Jurkat, Clone E6-1 (cell line): ENCODE measurements around the gene HMGA1.
"Not testable (repeated sequence)": the region's sequence is repeated elsewhere in the genome, so short reads cannot be mapped to it uniquely, and the experiment has no call there.

Source experiments
- DNase-seq: peaks from one replicate; pipeline ENCODE4 v3.0.0-alpha.2; 2011; ENCODE audit warnings: low read depth, low spot score
- H3K4me3 ChIP-seq: 2 replicates; pipeline ENCODE4 v1.5.1; 2011; ENCODE audit warnings: mild to moderate bottlenecking, low read length, control low read depth, moderate library complexity

HMGA1 gene

GRCh38 chr6:34248727-34249468 is 12.2 kb downstream of the HMGA1 start, which contains the start of gene SMIM29:
Gene SMIM29 (minus strand): TSS chr6:34249006. CDS start chr6:34247791, 1,215 bp downstream.
- DNase-seq = peak; percentile 91
- H3K4me3 ChIP-seq = peak within 1 kb of the TSS; percentile 79

DNA sequence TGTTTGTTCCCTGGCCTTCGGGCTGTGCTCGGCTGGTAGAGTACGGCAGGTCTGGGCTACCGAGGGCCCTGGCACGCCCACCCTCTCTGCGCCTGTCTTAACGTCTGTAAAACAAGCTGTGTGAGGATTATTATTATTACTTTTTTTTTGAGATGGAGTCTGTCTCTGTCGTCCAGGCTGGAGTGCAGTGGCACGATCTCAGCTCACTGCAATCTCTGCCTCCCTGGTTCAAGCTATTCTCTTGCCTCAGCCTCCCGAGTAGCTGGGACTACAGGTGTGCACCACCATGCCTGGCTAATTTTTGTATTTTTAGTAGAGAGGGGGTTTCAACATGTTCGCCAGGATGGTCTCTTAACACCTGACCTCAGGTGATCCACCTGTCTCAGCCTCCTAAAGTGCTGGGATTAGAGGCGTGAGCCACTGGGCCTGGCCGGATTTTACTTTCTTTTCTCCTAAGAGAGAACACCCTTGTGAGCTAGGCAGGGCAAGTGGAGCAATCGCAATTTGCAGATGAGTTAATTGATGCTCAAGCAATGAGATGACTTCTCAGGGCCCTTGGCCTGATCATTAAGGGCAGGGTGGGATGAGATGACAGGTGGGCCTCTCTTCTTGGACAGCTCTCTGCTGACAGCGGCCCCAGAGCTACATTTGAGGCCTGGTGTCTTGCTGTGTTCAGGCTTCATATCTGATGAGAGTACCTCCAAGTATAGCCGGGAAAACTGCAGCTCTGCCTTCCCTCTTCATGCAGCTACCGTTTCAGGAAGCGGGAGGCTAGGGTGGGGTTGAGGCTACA is 13.0 kb downstream of the HMGA1 start:
- no peak for DNase-seq
- H3K4me3 ChIP-seq = peak overlapping the region; percentile 68

DNA sequence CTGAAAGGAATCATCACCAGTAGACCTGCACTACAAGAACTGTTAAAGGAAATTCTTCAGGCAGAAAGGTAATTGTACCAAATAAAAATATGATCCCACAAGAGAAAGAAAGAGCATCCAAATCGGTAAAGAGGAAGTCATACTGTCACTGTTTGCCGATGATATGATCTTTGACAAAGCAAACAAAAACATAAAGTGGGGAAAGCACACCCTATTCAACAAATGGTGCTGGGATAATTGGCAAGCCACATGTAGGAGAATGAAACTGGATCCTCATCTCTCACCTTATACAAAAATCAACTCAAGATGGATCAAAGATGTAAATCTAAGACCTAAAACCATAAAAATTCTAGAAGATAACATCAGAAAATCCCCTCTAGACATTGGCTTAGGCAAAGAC is 15.7 kb downstream of the HMGA1 start:
- not testable (repeated sequence) for H3K4me3 ChIP-seq, DNase-seq

- no peak overlapping the region for H3K4me3 ChIP-seq
- DNase-seq = no peak
These were observed 22.9 kb downstream of the HMGA1 start for GRCh38 chr6:34259529-34260069.

DNA sequence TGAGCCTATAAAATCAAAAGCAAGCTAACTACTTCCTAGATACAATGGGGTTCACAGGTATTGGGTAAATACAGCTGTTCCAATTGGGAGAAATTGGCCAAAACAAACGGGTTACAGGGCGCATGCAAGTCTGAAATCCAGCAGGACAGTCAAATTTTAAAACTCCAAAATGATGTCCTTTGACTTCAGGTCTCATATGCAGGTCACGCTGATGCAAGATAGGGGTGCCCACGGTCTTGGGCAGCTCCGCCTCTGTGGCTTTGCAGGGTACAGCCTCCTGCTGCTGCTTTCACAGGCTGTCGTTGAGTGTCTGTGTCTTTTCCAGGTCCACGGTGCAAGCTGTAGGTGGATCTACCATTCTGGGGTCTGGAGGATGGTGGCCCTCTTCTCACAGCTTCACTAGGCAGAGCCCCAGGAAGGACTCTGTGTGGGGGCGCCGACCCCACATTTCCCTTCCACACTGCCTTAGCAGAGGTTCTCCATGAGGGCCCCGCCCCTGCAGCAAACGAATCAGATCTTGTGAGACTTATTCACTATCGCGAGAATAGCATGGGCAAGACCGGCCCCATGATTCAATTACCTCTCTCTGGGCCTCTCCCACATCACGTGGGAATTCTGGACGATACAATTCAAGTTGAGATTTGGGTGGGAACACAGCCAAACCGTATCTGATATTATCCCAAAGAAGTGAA is 24.0 kb downstream of the HMGA1 start:
- DNase-seq = no peak
- no peak overlapping the region for H3K4me3 ChIP-seq

DNA sequence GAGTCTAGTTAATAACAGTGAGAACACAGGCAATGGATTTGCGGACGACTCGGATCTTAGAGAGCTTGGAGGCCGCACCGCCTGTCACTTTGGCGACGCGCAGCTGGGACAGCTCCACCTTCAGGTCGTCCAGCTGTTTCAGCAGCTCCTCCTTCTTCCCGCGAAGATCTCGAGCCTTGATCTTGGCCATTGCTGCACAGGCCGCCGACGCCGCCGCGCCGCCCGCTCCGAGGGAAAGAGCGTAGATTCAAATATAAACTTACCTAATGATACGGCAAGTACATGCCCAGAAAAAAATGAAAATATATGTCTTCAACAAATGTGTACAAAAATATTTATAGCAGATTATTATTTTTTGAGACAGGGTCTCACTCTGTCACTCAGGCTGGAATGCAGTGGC is 26.8 kb downstream of the HMGA1 start:
- H3K4me3 ChIP-seq, DNase-seq: not testable (repeated sequence)

GRCh38 chr6:34267746-34268145 is 31.1 kb downstream of the HMGA1 start:
- H3K4me3 ChIP-seq = no peak overlapping the region
- DNase-seq = no peak

DNA sequence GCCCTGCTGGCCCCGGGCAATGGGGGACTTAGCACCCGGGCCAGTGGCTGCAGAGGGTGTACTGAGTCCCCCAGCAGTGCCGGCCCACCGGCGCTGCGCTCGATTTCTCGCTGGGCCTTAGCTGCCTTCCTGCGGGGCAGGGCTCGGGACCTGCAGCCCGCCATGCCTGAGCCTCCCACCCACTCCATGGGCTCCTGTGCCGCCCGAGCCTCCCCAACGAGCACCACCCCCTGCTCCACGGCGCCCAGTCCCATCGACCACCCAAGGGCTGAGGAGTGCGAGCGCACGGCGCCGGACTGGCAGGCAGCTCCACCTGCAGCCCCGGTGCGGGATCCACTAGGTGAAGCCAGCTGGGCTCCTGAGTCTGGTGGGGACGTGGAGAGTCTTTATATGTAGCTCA is 32.5 kb downstream of the HMGA1 start:
- not testable (repeated sequence) for H3K4me3 ChIP-seq, DNase-seq

DNA sequence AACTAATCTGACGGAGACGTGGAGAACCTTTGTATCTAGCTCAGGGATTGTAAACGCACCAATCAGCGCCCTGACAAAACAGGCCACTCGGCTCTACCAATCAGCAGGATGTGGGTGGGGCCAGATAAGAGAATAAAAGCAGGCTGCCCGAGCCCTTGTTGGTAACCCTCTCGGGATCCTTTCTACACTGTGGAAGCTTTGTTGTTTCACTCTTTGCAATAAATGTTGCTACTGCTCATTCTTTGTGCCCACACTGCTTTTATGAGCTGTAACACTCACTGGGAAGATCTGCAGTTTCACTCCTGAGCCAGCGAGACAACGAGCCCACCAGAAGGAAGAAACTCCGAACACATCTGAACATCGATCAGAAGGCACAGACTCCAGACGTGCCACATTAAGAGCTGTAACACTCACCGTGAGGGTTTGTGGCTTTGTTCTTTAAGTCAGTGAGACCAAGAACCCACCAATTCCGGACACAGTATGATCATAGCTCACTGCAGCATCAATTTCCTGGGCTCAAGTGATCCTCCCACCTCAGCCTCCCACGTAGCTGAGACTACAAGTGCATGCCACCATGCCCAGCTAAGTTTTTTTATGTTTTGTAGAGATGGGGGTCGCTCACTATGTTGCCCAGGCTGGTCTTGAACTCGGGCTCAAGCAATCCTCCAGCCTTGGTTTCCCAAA is 33.1 kb downstream of the HMGA1 start:
- not testable (repeated sequence) for H3K4me3 ChIP-seq
- peak; percentile 77 for DNase-seq

- no peak overlapping the region for H3K4me3 ChIP-seq
- DNase-seq = no peak
These were observed 35.6 kb downstream of the HMGA1 start for GRCh38 chr6:34272013-34272926.

DNA sequence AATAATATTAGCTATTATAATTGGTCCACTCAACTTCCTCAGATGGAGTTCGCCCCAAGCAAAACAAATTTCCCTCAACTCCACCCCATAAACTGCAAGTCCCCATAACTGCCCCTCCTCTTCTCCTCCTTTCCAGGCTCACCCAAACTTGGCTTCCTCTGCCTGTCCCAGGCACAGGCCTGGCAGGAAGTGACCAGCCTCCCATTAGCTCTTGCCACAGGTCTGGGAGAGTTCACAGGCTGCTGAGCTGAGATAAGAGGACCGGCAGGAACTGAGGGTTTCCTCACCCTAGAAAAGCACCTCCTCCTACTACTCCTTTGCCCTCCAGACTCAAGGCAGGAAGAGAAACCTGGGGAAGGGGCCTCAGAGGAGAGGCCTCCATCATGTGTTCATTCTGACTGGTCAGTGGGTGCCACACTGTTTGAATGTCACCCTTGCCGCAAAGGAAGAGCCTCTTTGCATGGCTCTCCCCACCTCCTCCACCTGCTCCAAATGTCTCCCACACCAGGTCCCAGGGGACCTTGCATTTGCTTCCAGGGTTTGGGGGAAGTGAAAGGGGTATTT is 36.7 kb downstream of the HMGA1 start:
- no peak for DNase-seq
- no peak overlapping the region for H3K4me3 ChIP-seq

DNA sequence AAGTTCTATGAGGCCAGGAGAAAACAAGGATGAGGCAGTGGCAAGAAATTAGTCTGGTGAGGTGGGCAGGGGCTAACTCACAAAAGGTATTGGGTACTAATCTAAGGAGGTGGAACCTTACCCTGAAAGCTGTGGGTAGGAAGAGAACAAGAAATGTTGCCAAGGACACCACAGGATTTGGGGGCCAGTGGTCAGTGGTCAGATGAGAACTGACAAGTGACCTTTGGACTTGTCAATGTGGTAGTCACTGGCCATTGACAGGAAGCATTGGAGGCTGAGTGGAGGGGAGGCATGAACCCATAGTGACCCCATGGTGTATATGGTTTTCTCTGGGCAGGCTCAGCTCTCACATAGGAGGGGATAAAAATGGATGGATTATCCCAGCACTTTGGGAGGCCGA is 37.5 kb downstream of the HMGA1 start:
- DNase-seq = no peak
- H3K4me3 ChIP-seq = no peak overlapping the region

- H3K4me3 ChIP-seq = no peak overlapping the region
These were observed 38.6 kb downstream of the HMGA1 start for GRCh38 chr6:34275128-34275804.

DNA sequence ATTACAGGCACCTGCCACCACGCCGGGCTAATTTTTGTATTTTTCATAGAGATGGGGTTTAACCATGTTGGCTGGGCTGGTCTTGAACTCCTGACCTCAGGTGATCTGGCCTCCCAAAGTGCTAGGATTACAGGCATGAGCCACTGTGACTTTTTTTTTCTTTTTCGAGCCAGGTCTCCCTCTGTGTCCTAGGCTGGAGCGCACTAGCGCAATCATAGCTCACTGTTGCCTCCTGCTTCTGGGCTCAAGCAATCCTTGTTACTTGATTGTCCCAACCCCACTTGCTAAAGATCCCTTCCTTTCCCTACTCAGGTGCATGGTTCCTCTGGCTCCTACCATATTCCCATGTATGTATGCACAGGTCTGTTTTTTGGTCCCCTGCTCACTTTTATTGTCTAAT is 39.5 kb downstream of the HMGA1 start:
- no peak for DNase-seq

More at GRCh38 chr6:34275128-34275804, 38.6 kb downstream of the HMGA1 start:
- no peak for DNase-seq

GRCh38 chr6:34276881-34277762 is 40.4 kb downstream of the HMGA1 start:
- no peak for DNase-seq
- H3K4me3 ChIP-seq = no peak overlapping the region

More for the DNA sequence above, 39.5 kb downstream of the HMGA1 start:
- no peak overlapping the region for H3K4me3 ChIP-seq

GRCh38 chr6:34277763-34278112 is 41.1 kb downstream of the HMGA1 start:
- DNase-seq = no peak
- no peak overlapping the region for H3K4me3 ChIP-seq
